GM18508 (cell line): ENCODE data around the gene CFDP1.

Experiments
- ATAC-seq: cut with Tn5 transposase; IDR thresholded peaks from one replicate; pipeline ENCODE4 v1.9.1; 2021; ENCODE audit warnings: moderate number of reproducible peaks; ENCODE audit not compliant: insufficient read depth, unreplicated experiment

CFDP1 gene

DNA sequence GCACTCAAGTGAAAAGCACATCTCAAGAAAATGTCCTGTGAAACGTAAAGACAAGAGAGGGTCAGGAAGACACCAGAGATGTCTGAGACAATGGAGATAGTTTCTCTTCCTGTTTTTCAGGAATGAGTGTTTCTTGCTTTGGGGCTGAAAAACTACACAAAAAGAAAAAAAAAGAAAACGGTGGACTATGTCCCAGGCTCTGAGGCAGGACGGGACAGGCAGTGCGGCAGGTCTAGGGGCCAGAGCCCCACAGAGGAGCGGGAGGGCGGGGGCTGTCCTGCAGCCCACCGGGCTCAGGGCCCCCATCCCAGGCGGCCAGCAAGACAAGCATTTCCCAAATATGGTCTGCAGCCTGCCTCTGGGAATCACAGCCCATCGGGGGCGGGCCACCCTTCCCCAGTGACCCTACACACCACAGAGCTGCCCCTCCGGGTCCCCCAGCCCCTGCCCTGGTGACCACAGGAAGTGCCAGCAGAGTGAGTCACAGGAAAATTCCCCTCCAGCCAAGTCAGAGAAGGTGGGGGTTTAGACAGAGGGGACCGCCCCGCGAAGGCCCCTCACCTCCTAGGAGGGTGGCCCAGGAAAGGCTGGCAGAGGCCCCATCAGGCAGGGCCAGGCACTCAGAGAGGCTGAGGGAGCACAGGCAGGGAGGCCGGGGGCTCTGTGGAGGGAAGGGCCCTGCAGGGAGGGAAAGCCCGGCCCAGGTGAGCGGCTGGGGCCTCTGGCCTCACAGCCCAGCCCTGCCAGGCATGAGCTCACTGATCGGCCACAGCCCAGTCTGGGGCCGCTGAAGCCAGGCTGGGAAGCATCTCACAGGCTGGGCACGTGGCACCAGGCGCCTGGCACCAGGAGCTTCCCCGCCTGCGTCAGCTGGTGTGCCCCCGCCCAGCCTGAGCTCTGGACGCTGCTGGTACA, 188.2 kb downstream of the CFDP1 start:
- no peak for ATAC-seq

GRCh38 chr16:75244225-75244809, 189.0 kb downstream of the CFDP1 start:
- ATAC-seq = no peak
